RCC 7860 (cell line): ENCODE data around the gene RARB.
A peak's percentile ranks its signal among the peaks of the same experiment; 100 is the strongest.

Experiments used
- DNase-seq: peaks from one replicate; pipeline ENCODE4 v3.0.0-alpha.2; 2015; ENCODE audit warnings: low spot score
- FAIRE-seq: peaks from 2 replicates; lab custom pipeline; 2012; peaks lifted over from hg19 to GRCh38; lab: Jason Lieb, UNC

RARB gene

GRCh38 chr3:25500706-25501210 is 72.7 kb downstream of the RARB start:
- no peak for DNase-seq
- no peak for FAIRE-seq

DNA sequence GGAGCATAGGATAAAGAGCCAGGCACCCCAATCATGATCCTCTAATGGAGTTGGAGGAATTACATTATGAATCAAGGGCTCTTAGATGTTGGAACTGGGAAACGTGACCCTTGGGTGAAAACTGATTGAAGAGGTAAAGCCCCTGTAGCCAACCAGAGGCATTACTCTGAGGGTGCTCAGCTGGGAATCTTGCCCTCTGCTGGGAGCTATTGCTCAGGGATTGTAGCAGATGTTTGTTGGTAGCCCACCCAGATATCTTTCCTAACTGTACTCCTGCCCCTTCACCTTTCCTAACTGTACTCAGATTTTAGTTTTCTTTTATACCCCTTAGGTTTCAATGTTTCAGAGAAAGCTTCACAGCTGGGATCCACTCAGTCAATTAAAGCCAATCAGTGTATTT is 74.2 kb downstream of the RARB start:
- DNase-seq (no peak), FAIRE-seq (no peak)

- FAIRE-seq (no peak), DNase-seq (no peak)
Measured at GRCh38 chr3:25503898-25504301, 75.8 kb downstream of the RARB start.

DNA sequence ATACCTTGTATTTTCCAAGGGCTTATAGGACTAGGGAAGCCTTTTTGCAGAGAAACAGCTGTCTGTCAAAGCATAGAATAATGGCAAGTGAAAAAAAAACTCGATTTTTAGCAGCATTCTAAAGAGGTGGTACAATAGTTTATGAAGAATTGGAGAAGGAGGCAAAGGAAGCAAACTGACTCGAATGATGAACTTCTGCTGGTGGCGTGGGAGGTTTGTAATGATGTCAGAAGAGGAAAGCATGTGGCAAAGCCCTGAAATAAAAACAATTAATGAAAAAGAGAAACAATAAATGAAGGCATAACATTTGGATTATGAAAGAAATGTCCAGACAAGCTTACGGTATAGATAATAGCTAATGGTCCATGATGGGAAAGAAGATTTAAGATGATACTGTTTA is 77.5 kb downstream of the RARB start:
- no peak for DNase-seq
- FAIRE-seq, result no peak

DNA sequence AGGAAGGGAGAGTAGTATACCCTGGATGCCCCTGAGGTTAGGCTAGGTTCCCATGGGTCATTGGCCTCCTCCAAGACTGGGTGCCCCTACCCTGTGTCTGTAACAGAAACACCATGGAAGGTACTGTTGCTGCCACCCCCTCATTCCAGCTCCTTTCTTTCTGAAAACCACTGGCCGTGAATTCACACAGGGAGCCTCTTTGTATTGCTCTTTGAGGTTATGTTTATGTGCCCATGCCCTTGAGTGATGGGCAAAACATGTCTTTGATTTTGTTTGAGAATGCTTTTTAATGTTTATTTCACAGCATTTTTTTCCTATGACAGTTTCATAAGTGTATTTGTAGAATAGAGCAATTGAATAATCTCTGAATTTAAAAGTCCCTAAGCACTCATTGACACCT is 79.7 kb downstream of the RARB start:
- FAIRE-seq (no peak), DNase-seq (no peak)

GRCh38 chr3:25508433-25508832 is 80.4 kb downstream of the RARB start:
- FAIRE-seq (no peak), DNase-seq (no peak)

- FAIRE-seq, result no peak
Measured at GRCh38 chr3:25508901-25509300, 80.8 kb downstream of the RARB start.

DNA sequence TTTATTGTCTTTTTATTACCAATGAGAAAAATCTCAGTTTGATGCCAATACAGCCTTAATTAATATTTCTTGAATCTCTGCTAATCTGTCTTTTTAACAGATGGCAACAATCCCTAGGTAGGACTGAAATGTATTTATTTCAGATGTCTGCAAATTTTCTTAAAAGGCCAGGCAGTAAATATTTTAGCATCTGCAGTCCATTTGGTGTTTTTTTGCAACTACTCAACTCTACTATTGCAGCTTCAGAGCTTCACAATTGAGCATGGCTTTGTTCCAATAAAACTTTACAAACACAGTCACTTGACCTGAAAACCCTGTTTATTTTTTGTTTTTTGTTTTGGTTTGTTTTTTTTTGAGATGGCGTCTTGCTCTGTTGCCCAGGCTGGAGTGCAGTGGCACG is 82.7 kb downstream of the RARB start:
- FAIRE-seq, result no peak
- no peak for DNase-seq

More at GRCh38 chr3:25508901-25509300, 80.8 kb downstream of the RARB start:
- peak; percentile 76 for DNase-seq

- DNase-seq (no peak), FAIRE-seq (no peak)
Measured at GRCh38 chr3:25511972-25512721, 84.1 kb downstream of the RARB start.

- FAIRE-seq, result no peak
- DNase-seq, result no peak
Measured at GRCh38 chr3:25513642-25514266, 85.7 kb downstream of the RARB start.

GRCh38 chr3:25515171-25515570 is 87.1 kb downstream of the RARB start:
- no peak for FAIRE-seq
- DNase-seq, result no peak

- FAIRE-seq (no peak), DNase-seq (no peak)
Measured at GRCh38 chr3:25520926-25521559, 93.0 kb downstream of the RARB start.

DNA sequence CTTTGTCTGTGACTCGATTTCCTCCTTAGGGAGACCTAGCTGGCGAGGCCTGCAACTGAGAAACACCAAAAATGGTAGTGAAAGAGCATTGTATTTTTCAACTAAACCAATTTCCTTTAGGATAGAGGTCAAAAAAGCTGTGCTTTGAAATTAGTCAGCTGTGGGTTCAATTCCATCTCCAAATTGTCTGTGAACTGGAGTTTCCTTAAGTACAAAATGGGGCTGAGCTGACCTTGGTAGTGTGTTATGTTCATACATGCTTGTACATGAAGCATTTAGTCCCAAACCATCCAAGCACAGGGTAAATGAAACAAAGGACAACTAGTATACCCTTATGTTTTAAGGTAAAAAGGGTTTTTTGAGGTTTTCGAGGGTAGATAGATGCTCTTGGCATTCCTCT is 99.3 kb downstream of the RARB start:
- no peak for DNase-seq
- FAIRE-seq, result no peak

DNA sequence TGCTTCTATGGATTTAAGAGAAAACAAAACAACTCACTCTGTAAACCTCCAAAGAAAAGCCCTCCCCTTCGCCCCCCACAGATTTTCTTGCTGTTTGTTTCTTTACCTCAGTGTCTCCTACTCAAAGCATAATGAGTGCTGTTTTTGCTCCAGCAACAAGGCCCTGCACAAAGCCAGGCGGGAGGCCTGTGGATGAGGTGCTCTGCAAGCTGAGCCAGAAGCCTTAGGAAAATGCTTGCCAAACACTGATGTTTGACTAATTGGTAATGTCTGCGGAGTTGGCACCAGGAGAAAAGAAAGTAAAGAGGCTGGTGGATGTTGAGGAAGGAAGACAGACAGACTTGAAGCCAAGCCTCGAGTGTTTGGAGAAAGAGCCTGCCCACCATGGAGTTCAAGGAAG is 99.7 kb downstream of the RARB start:
- FAIRE-seq, result no peak
- no peak for DNase-seq

- FAIRE-seq (no peak), DNase-seq (no peak)
Measured at GRCh38 chr3:25531971-25532370, 103.9 kb downstream of the RARB start.

DNA sequence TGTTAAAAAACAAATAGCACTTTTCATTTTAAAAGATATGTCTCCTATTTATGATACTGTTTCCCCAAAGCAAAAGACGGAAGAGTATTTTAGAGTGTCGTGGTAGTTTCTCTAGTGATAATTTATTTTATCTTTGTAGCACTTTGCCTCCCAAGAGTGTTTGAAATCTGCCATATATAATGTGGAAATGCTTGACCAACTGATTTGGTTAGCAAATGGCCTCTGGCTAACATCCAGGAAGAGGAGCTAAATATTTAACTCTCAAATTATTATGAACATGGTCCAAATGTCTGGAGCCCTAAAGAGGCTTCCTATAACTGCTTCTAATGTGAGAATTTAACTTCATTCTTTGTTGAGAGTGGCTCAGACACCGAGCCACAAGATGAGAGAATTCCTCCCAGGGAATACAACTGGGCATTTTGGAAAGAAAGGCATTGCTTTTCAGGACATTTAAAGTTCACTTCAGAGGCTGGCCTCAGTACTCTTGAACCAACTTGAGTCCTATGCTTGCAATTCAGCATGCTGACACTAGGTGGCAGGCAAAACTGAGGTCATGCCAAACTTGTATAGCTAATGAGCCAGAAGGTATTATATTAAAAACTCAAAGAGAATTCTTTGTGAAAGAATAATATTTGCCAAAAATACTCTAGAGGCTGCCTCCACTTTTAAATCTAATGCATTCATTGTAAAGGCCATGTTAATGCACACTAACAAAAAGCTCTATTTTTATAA is 104.5 kb downstream of the RARB start:
- DNase-seq, result peak; percentile 11

GRCh38 chr3:25533399-25533798 is 105.3 kb downstream of the RARB start:
- FAIRE-seq (no peak), DNase-seq (no peak)

More for the DNA sequence above, 104.5 kb downstream of the RARB start:
- FAIRE-seq, result no peak

- FAIRE-seq (no peak), DNase-seq (no peak)
Measured at GRCh38 chr3:25534007-25534406, 105.9 kb downstream of the RARB start.

GRCh38 chr3:25536521-25537391 is 108.7 kb downstream of the RARB start:
- no peak for FAIRE-seq
- DNase-seq, result no peak

DNA sequence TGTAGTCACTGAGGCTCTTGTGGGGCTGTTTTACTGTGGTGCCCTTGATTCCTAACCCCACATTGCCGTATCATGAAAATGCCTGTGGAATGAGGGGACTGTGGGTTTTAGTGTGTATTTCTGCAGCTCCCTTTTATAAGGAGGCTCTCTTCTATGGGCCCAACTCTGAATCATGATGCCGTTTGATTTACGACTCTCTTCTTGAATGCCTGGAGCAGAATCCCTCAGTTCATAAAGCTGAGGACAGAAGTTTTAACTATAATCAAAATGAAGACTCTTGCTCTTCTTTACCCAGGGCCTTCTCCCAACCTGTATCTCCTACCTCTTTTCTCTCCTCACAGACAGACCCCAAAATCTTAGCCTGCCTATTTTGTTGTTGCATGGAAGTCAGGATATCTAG is 109.5 kb downstream of the RARB start:
- FAIRE-seq (no peak), DNase-seq (no peak)
